ENCODE results near the gene GMDS.

Gene GMDS

GRCh38 chr6:2038092-2038491, 207.3 kb downstream of the GMDS start:
- Histone ChIP-seq H3K4me3 (ENCODE audit: low read length) (no peak overlapping the region), H2AFZ (ENCODE audit: low read length) (no peak overlapping the region), H3K9ac (ENCODE audit: low read length) (no peak overlapping the region), H3K27me3 (replicated peaks; ENCODE audit: insufficient read depth, low read length) (no peaks in the 10 kb centered on the region), H3K36me3 (replicated peaks; ENCODE audit: insufficient read depth, low read length) (no peaks in the 10 kb centered on the region), H4K20me1 (ENCODE audit: insufficient read depth, low read length) (no peaks in the 10 kb centered on the region), H3F3A (ENCODE audit: insufficient read depth, low read length) (no peaks in the 10 kb centered on the region), H3K4me1 (ENCODE audit: low read length) (no peaks in the 10 kb centered on the region), H3K9me3 (replicated peaks; ENCODE audit: insufficient read depth, low read length) (no peaks in the 10 kb centered on the region), H3K79me2 (ENCODE audit: low read length) (no peaks in the 10 kb centered on the region), H3K4me2 (ENCODE audit: low read depth, low read length) (no peak overlapping the region), H3K27ac (ENCODE audit: low read length) (no peak overlapping the region), H3K9me2 (replicated peaks; ENCODE audit: insufficient read depth, low read length) (no peaks in the 10 kb centered on the region)
- TF ChIP-seq, protein P1, sequence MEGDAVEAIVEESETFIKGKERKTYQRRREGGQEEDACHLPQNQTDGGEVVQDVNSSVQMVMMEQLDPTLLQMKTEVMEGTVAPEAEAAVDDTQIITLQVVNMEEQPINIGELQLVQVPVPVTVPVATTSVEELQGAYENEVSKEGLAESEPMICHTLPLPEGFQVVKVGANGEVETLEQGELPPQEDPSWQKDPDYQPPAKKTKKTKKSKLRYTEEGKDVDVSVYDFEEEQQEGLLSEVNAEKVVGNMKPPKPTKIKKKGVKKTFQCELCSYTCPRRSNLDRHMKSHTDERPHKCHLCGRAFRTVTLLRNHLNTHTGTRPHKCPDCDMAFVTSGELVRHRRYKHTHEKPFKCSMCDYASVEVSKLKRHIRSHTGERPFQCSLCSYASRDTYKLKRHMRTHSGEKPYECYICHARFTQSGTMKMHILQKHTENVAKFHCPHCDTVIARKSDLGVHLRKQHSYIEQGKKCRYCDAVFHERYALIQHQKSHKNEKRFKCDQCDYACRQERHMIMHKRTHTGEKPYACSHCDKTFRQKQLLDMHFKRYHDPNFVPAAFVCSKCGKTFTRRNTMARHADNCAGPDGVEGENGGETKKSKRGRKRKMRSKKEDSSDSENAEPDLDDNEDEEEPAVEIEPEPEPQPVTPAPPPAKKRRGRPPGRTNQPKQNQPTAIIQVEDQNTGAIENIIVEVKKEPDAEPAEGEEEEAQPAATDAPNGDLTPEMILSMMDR (IDR thresholded peaks at IDR 0.05; ENCODE audit: low read length), result no peak
- no peak for TF ChIP-seq EZH2 (optimal IDR thresholded peaks at IDR 0.05; ENCODE audit: low read depth, low read length)
- no peak for TF ChIP-seq EZH2phosphoT487 (IDR thresholded peaks at IDR 0.05; ENCODE audit: low read length)
- no peak for DNase-seq

DNA sequence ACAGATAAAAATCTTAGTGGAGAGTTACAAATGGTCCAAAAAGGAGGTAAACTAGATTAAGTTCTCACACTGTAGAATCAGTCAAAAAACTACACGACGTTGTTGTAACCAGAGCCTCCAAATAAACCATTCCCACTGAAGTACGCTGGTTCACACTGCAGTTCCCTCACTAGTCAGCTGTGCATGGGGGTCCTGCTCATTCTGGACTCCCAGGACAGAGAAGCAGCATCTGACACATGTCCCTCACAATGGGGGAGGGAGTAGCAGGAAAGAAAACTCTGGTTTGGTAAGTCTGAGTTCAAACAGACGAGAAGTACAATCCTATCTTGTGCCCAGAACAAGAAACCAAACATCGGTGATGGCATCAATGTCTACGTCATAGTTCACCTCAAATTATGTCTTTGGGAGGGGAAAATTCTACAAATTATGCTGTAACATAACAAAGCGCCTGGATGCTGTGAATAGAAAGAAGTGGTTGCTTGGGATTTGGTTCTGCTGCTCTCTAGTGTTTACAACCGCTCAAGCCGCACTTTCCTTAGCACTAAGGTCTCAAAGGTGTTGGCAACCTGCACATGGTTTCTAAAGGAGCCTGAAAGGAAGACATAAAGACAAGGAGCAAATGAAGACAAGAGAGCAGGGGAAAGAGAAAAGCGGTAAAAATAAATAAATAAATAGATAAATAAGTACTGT, 208.0 kb downstream of the GMDS start:
- Histone ChIP-seq H3K4me1 (ENCODE audit: low read length) (no peaks in the 10 kb centered on the region), H4K20me1 (ENCODE audit: insufficient read depth, low read length) (no peaks in the 10 kb centered on the region), H2AFZ (ENCODE audit: low read length) (no peak overlapping the region), H3K36me3 (replicated peaks; ENCODE audit: insufficient read depth, low read length) (no peaks in the 10 kb centered on the region), H3F3A (ENCODE audit: insufficient read depth, low read length) (no peaks in the 10 kb centered on the region), H3K79me2 (ENCODE audit: low read length) (no peaks in the 10 kb centered on the region), H3K27ac (ENCODE audit: low read length) (no peak overlapping the region), H3K4me2 (ENCODE audit: low read depth, low read length) (no peak overlapping the region), H3K9me3 (replicated peaks; ENCODE audit: insufficient read depth, low read length) (no peaks in the 10 kb centered on the region), H3K9me2 (replicated peaks; ENCODE audit: insufficient read depth, low read length) (no peaks in the 10 kb centered on the region), H3K27me3 (replicated peaks; ENCODE audit: insufficient read depth, low read length) (no peaks in the 10 kb centered on the region), H3K9ac (ENCODE audit: low read length) (no peak overlapping the region), H3K4me3 (ENCODE audit: low read length) (no peak overlapping the region)
- TF ChIP-seq EZH2 (optimal IDR thresholded peaks at IDR 0.05; ENCODE audit: low read depth, low read length), result no peak
- TF ChIP-seq, protein P1 (IDR thresholded peaks at IDR 0.05; ENCODE audit: low read length), result no peak
- no peak for TF ChIP-seq EZH2phosphoT487 (IDR thresholded peaks at IDR 0.05; ENCODE audit: low read length)
- no peak for DNase-seq

GRCh38 chr6:2036710-2037023, 208.7 kb downstream of the GMDS start:
- H3K27ac ChIP-seq (ENCODE audit: low read length), result no peak overlapping the region
- TF ChIP-seq, protein P1 (IDR thresholded peaks at IDR 0.05; ENCODE audit: low read length), result no peak
- TF ChIP-seq EZH2 (optimal IDR thresholded peaks at IDR 0.05; ENCODE audit: low read depth, low read length) (no peak), EZH2phosphoT487 (IDR thresholded peaks at IDR 0.05; ENCODE audit: low read length) (no peak)

More at GRCh38 chr6:2036710-2037023, 208.7 kb downstream of the GMDS start:
- H3K79me2 ChIP-seq (ENCODE audit: low read length), result no peaks in the 10 kb centered on the region
- H3F3A ChIP-seq (ENCODE audit: insufficient read depth, low read length), result no peaks in the 10 kb centered on the region
- no peaks in the 10 kb centered on the region for H3K9me2 ChIP-seq (replicated peaks; ENCODE audit: insufficient read depth, low read length)
- H3K27me3 ChIP-seq (replicated peaks; ENCODE audit: insufficient read depth, low read length), result no peaks in the 10 kb centered on the region
- H3K4me3 ChIP-seq (ENCODE audit: low read length), result no peak overlapping the region
- no peaks in the 10 kb centered on the region for H3K9me3 ChIP-seq (replicated peaks; ENCODE audit: insufficient read depth, low read length)
- no peak overlapping the region for H3K4me2 ChIP-seq (ENCODE audit: low read depth, low read length)
- no peak overlapping the region for H3K9ac ChIP-seq (ENCODE audit: low read length)
- no peak for DNase-seq
- H2AFZ ChIP-seq (ENCODE audit: low read length), result no peak overlapping the region
- H3K4me1 ChIP-seq (ENCODE audit: low read length), result no peaks in the 10 kb centered on the region
- H3K36me3 ChIP-seq (replicated peaks; ENCODE audit: insufficient read depth, low read length), result no peaks in the 10 kb centered on the region
- H4K20me1 ChIP-seq (ENCODE audit: insufficient read depth, low read length), result no peaks in the 10 kb centered on the region
